Mesothelial cell of epicardium (in vitro differentiated cells): ENCODE measurements around the gene PDZK1IP1. TPM values are rescaled to one million over a fixed set of nuclear protein-coding genes. Genes with fewer than 3 reads are reported as not detected.

Experiments used
- DNase-seq, 2 experiments: peaks; one replicate each; pipeline ENCODE4 v3.0.0; 2021; ENCODE audit warnings: low spot score in 2 of 2; ENCODE audit not compliant: unreplicated experiment in 2 of 2
- H3K27ac Mint-ChIP-seq: 2 replicates; pipeline ENCODE4 v1.8.0; 2021; ENCODE audit warnings: mixed read lengths
- H3K27me3 Mint-ChIP-seq: 2 replicates; pipeline ENCODE4 v1.8.0; 2021; ENCODE audit warnings: low read depth, mixed read lengths
- H3K36me3 Mint-ChIP-seq: 2 replicates; pipeline ENCODE4 v1.8.0; 2021; ENCODE audit warnings: mixed read lengths
- H3K4me1 Mint-ChIP-seq: 2 replicates; pipeline ENCODE4 v1.8.0; 2021; ENCODE audit warnings: mixed read lengths
- H3K4me3 Mint-ChIP-seq: 2 replicates; pipeline ENCODE4 v1.8.0; 2021; ENCODE audit warnings: mild to moderate bottlenecking, moderate library complexity, mixed read lengths
- H3K9me3 Mint-ChIP-seq: 2 replicates; pipeline ENCODE4 v1.8.0; 2021; ENCODE audit warnings: mixed read lengths
- CTCF ChIP-seq: fragments of 200-600 bp; sonication (generic); IDR thresholded peaks from one replicate; pipeline ENCODE4 v1.5.0; 2021; ENCODE audit warnings: antibody characterized with exemption; ENCODE audit not compliant: unreplicated experiment
- total RNA-seq: library from RNA; stranded (reverse); gene quantifications from 3 replicates; pipeline ENCODE4 v1.2.1, GENCODE V29; 2021

PDZK1IP1 gene
- total RNA-seq, 1 donor from 2014 or later = not detected

- Mint-ChIP-seq H3K4me3 (peak within 1 kb of the TSS; percentile 53), H3K9me3 (no peaks in the 10 kb centered on the region), H3K4me1 (peaks cover 11% of the 10 kb centered on the region), H3K36me3 (no peaks in the 10 kb centered on the region), H3K27me3 (peaks cover 94% of the 10 kb centered on the region), H3K27ac (peak within 1 kb of the TSS; percentile 91)
- no peak for DNase-seq
- TF ChIP-seq CTCF = no peak
Observed at GRCh38 chr1:47232187-47232874, 42.5 kb upstream of the PDZK1IP1 start, which contains the start of gene TAL1. Gene TAL1, minus strand, starts transcription at chr1:47232225. Its CDS starts 6,337 bp downstream, at chr1:47225888.

GRCh38 chr1:47231301-47232186 lies 41.7 kb upstream of the PDZK1IP1 start:
- no peak for DNase-seq
- Mint-ChIP-seq H3K36me3 (no peaks in the 10 kb centered on the region), H3K4me1 (peaks cover 11% of the 10 kb centered on the region), H3K9me3 (no peaks in the 10 kb centered on the region), H3K27me3 (peaks cover 99% of the 10 kb centered on the region), H3K27ac (peak overlapping the region; percentile 91), H3K4me3 (peak overlapping the region; percentile 53)
- no peak for TF ChIP-seq CTCF

- Mint-ChIP-seq H3K4me1 (peaks cover 15% of the 10 kb centered on the region), H3K36me3 (no peaks in the 10 kb centered on the region), H3K9me3 (no peaks in the 10 kb centered on the region), H3K27me3 (peaks cover 99% of the 10 kb centered on the region), H3K27ac (peak overlapping the region; percentile 39), H3K4me3 (no peak overlapping the region)
- no peak for DNase-seq
- no peak for TF ChIP-seq CTCF
Observed at GRCh38 chr1:47230692-47231300, 41.0 kb upstream of the PDZK1IP1 start.

- Mint-ChIP-seq H3K9me3 (no peaks in the 10 kb centered on the region), H3K4me3 (no peak overlapping the region), H3K36me3 (no peaks in the 10 kb centered on the region), H3K27ac (peak overlapping the region; percentile 37), H3K27me3 (peaks cover 94% of the 10 kb centered on the region), H3K4me1 (peaks cover 16% of the 10 kb centered on the region)
- TF ChIP-seq CTCF = no peak
- no peak for DNase-seq
Observed at GRCh38 chr1:47229886-47230691, 40.3 kb upstream of the PDZK1IP1 start.
